SK-N-SH (cell line): Measurements from ENCODE around the gene ADK. TPM values are rescaled to one million over a fixed set of nuclear protein-coding genes. Genes with fewer than 3 reads are reported as not detected.

Source experiments
- CTCF ChIA-PET: fragments of 300-600, 350-600 bp; formaldehyde crosslinking; extraction: SDS; loops from one replicate; lab custom pipeline; 2021; lab: Yijun Ruan, JAX
- POLR2A ChIA-PET: fragments of 350-600 bp; sonication (Branson Sonifier 250); formaldehyde crosslinking; extraction: SDS; loops from one replicate; lab custom pipeline; 2020; ENCODE audit warnings: antibody characterized with exemption, inconsistent platforms; lab: Yijun Ruan, JAX
- DNase-seq: peaks from one replicate; pipeline ENCODE4 v3.0.0; 2012
- H2AFZ ChIP-seq: fragments of 200-600 bp; sonication (generic); 2 replicates; pipeline ENCODE4 v1.8.1; 2016; ENCODE audit warnings: antibody characterized with exemption, mild to moderate bottlenecking, low read depth
- H3F3A ChIP-seq: fragments of 200-600 bp; sonication (generic); replicated peaks from 2 replicates; pipeline ENCODE3; 2016; ENCODE audit warnings: antibody characterized with exemption, mild to moderate bottlenecking; ENCODE audit not compliant: insufficient read depth
- H3K27ac ChIP-seq, 2 experiments: fragments of 200-500 bp in 1 of 2; fragments of 200-600 bp in 1 of 2; sonication (Bioruptor generic) in 1 of 2; sonication (generic), shearing (Covaris generic) in 1 of 2; 2 replicates each; pipeline versions ENCODE4 v1.5.1 to v1.6.1; 2014 to 2016; ENCODE audit warnings: low read depth in 2 of 2, inconsistent platforms in 1 of 2, low read length in 1 of 2, mild to moderate bottlenecking in 1 of 2, mixed read lengths in 1 of 2
- H3K27me3 ChIP-seq: fragments of 200-600 bp; sonication (generic), shearing (Covaris generic); 2 replicates; pipeline ENCODE4 v1.6.1; 2016; ENCODE audit warnings: mixed run types; ENCODE audit not compliant: insufficient read depth
- H3K36me3 ChIP-seq, 2 experiments: fragments of 200-500 bp in 1 of 2; fragments of 200-600 bp in 1 of 2; sonication (Bioruptor generic) in 1 of 2; sonication (generic) in 1 of 2; replicated peaks in 1 of 2; 2 replicates each; pipeline versions ENCODE3 to v1.5.1; 2014 to 2016; ENCODE audit warnings: low read length in 1 of 2, mild to moderate bottlenecking in 1 of 2; ENCODE audit not compliant: insufficient read depth in 2 of 2, control insufficient read depth in 1 of 2
- H3K4me1 ChIP-seq, 2 experiments: fragments of 200-500 bp in 1 of 2; fragments of 200-600 bp in 1 of 2; sonication (Bioruptor generic) in 1 of 2; sonication (generic), shearing (Covaris generic) in 1 of 2; 2 replicates each; pipeline versions ENCODE4 v1.5.1 to v1.6.1; 2014 to 2016; ENCODE audit warnings: low read depth in 1 of 2, low read length in 1 of 2, mixed run types in 1 of 2; ENCODE audit not compliant: insufficient read depth in 2 of 2, control insufficient read depth in 1 of 2
- H3K4me2 ChIP-seq: fragments of 200-600 bp; sonication (generic), shearing (Covaris generic); 2 replicates; pipeline ENCODE4 v1.6.1; 2017; ENCODE audit warnings: mixed run types
- H3K4me3 ChIP-seq, 2 experiments: fragments of 200-500 bp in 1 of 2; fragments of 200-600 bp in 1 of 2; sonication (Bioruptor generic) in 1 of 2; sonication (generic), shearing (Covaris generic) in 1 of 2; 2 replicates each; pipeline versions ENCODE4 v1.5.1 to v1.8.1; 2014 to 2016; ENCODE audit warnings: low read depth in 2 of 2, inconsistent platforms in 1 of 2, low read length in 1 of 2, mild to moderate bottlenecking in 1 of 2, mixed read lengths in 1 of 2, moderate library complexity in 1 of 2
- H3K79me2 ChIP-seq: fragments of 200-600 bp; sonication (generic); 2 replicates; pipeline ENCODE4 v1.8.1; 2017; ENCODE audit warnings: mild to moderate bottlenecking; ENCODE audit not compliant: insufficient read depth
- H3K9ac ChIP-seq: fragments of 200-600 bp; sonication (generic); 2 replicates; pipeline ENCODE4 v1.6.1; 2017; ENCODE audit warnings: mixed run types
- H3K9me2 ChIP-seq: fragments of 200-600 bp; sonication (generic); 2 replicates; pipeline ENCODE4 v1.6.1; 2017; ENCODE audit warnings: mixed run types
- H3K9me3 ChIP-seq: fragments of 200-600 bp; sonication (generic); 2 replicates; pipeline ENCODE4 v1.6.1; 2017; ENCODE audit warnings: mixed run types, mild to moderate bottlenecking, moderate library complexity
- H4K20me1 ChIP-seq: fragments of 200-600 bp; sonication (generic); 2 replicates; pipeline ENCODE4 v1.6.1; 2017; ENCODE audit warnings: mild to moderate bottlenecking, mixed run types; ENCODE audit not compliant: insufficient read depth
- EP300 ChIP-seq, 2 experiments: IDR thresholded peaks; 2 replicates each; pipeline versions ENCODE4 v1.4.0 to v1.6.1; 2012; ENCODE audit warnings: borderline replicate concordance in 1 of 2, low read depth in 1 of 2, low read length in 1 of 2
- EZH2phosphoT487 ChIP-seq: fragments of 200-600 bp; sonication (generic); IDR thresholded peaks from 2 replicates; pipeline ENCODE4 v1.6.1; 2017; ENCODE audit warnings: low read depth, mixed run types, mild to moderate bottlenecking, antibody characterized with exemption, moderate library complexity, borderline replicate concordance
- GABPA ChIP-seq: IDR thresholded peaks from 2 replicates; pipeline ENCODE4 v1.4.0; 2012; ENCODE audit warnings: low read depth, mild to moderate bottlenecking
- GATA2 ChIP-seq: sonication (generic); formaldehyde crosslinking; IDR thresholded peaks from 2 replicates; pipeline ENCODE4 v1.5.0; 2020; ENCODE audit warnings: mild to moderate bottlenecking, missing genetic modification reagents
- MEF2A ChIP-seq: IDR thresholded peaks from 2 replicates; pipeline ENCODE4 v1.4.0; 2012; ENCODE audit warnings: low read depth, borderline replicate concordance
- NFIC ChIP-seq: IDR thresholded peaks from 2 replicates; pipeline ENCODE4 v1.4.0; 2012; ENCODE audit warnings: borderline replicate concordance
- POLR2AphosphoS5 ChIP-seq: IDR thresholded peaks from 2 replicates; pipeline ENCODE4 v1.6.1; 2012; ENCODE audit warnings: low read depth, low read length
- RCOR1 ChIP-seq: fragments of 150-350 bp; IDR thresholded peaks from 2 replicates; pipeline ENCODE4 v1.6.1; 2017; ENCODE audit warnings: antibody characterized with exemption, low read length
- SMC3 ChIP-seq: IDR thresholded peaks from 2 replicates; pipeline ENCODE4 v1.6.1; 2012; ENCODE audit warnings: low read depth, low read length, improper control_type of control experiment
- TAF1 ChIP-seq: IDR thresholded peaks from 2 replicates; pipeline ENCODE4 v1.6.1; 2012; ENCODE audit warnings: low read depth, mild to moderate bottlenecking, low read length, moderate library complexity, borderline replicate concordance
- TEAD4 ChIP-seq: IDR thresholded peaks from 2 replicates; pipeline ENCODE4 v1.4.0; 2012; ENCODE audit warnings: mild to moderate bottlenecking, borderline replicate concordance; ENCODE audit not compliant: insufficient read depth
- WGBS: methylation state at CpG from one replicate; pipeline ENCODE4 v1.1.6; 2017; ENCODE audit warnings: low lambda C conversion rate; 5-methylcytosine and 5-hydroxymethylcytosine counted together
- polyA plus RNA-seq, 3 experiments: library from polyadenylated mRNA; depleted of rRNA; stranded (reverse); fragments of >200 nt; gene quantifications; 2 replicates each; pipeline ENCODE4 v1.2.3, GENCODE V29; 2012
- TF ChIP-seq, protein P1 (sequence below): IDR thresholded peaks from 2 replicates; pipeline ENCODE4; 2012
- TF ChIP-seq, protein P2 (sequence below): IDR thresholded peaks from 2 replicates; pipeline ENCODE4 v1.4.0; 2012; ENCODE audit warnings: low read depth, borderline replicate concordance
- TF ChIP-seq, protein P3 (sequence below): IDR thresholded peaks from 2 replicates; pipeline ENCODE4 v1.6.1; 2012; ENCODE audit warnings: mild to moderate bottlenecking, low read depth, low read length, moderate library complexity
- TF ChIP-seq, protein P4 (sequence below): IDR thresholded peaks from 2 replicates; pipeline ENCODE4 v1.4.0; 2012; ENCODE audit warnings: low read depth, borderline replicate concordance

Gene ADK
- polyA plus RNA-seq, 1 of the 3 experiments (the other 2 are of a cell fraction), result 25.1 TPM

DNA sequence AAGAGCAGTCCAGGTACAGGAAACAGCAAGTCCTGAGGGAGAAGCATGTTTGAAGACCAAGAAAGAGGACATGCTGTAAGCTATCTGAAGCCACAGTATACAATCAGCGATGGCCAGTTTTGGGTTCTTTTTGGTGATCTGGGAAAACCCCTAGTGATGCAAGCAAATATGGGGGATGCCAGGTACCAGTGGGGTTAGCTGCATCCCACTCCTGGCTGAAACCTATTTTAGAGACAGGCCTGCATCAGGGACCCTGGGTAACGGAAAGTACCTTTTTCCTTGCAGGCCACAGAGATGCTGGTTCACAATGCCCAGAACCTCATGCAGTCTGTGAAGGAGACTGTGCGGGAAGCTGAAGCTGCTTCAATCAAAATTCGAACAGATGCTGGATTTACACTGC is 33.3 kb upstream of the ADK start (continued):
- TF ChIP-seq, protein P1, sequence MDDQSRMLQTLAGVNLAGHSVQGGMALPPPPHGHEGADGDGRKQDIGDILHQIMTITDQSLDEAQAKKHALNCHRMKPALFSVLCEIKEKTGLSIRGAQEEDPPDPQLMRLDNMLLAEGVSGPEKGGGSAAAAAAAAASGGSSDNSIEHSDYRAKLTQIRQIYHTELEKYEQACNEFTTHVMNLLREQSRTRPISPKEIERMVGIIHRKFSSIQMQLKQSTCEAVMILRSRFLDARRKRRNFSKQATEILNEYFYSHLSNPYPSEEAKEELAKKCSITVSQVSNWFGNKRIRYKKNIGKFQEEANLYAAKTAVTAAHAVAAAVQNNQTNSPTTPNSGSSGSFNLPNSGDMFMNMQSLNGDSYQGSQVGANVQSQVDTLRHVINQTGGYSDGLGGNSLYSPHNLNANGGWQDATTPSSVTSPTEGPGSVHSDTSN, result no peak
- TF ChIP-seq, protein P2, sequence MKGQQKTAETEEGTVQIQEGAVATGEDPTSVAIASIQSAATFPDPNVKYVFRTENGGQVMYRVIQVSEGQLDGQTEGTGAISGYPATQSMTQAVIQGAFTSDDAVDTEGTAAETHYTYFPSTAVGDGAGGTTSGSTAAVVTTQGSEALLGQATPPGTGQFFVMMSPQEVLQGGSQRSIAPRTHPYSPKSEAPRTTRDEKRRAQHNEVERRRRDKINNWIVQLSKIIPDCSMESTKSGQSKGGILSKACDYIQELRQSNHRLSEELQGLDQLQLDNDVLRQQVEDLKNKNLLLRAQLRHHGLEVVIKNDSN, result no peak
- TF ChIP-seq, protein P3, sequence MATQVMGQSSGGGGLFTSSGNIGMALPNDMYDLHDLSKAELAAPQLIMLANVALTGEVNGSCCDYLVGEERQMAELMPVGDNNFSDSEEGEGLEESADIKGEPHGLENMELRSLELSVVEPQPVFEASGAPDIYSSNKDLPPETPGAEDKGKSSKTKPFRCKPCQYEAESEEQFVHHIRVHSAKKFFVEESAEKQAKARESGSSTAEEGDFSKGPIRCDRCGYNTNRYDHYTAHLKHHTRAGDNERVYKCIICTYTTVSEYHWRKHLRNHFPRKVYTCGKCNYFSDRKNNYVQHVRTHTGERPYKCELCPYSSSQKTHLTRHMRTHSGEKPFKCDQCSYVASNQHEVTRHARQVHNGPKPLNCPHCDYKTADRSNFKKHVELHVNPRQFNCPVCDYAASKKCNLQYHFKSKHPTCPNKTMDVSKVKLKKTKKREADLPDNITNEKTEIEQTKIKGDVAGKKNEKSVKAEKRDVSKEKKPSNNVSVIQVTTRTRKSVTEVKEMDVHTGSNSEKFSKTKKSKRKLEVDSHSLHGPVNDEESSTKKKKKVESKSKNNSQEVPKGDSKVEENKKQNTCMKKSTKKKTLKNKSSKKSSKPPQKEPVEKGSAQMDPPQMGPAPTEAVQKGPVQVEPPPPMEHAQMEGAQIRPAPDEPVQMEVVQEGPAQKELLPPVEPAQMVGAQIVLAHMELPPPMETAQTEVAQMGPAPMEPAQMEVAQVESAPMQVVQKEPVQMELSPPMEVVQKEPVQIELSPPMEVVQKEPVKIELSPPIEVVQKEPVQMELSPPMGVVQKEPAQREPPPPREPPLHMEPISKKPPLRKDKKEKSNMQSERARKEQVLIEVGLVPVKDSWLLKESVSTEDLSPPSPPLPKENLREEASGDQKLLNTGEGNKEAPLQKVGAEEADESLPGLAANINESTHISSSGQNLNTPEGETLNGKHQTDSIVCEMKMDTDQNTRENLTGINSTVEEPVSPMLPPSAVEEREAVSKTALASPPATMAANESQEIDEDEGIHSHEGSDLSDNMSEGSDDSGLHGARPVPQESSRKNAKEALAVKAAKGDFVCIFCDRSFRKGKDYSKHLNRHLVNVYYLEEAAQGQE, result no peak

DNA sequence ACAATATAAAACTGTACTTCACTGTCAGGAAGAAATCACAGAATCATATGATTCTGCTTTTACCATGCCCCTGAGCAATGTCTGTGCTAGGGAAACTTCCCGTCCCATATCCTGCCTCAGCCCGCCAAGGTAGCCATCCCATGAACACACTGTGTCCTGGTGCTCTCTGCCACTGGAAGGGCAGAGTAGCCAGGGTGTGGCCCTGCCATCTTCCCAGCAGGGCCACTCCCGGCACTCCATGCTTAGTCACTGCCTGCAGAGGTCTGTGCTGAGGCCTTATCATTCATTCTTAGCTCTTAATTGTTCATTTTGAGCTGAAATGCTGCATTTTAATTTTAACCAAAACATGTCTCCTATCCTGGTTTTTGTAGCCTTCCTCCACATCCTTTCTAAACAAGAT is 32.2 kb upstream of the ADK start:
- Histone ChIP-seq H3K4me3 (no peak overlapping the region), H3K4me1 (peaks cover 6 to 19% of the 10 kb centered on the region in 2 experiments; a peak in 2 of 4 replicates), H3K9me2 (no peaks in the 10 kb centered on the region), H3K9me3 (no peaks in the 10 kb centered on the region), H4K20me1 (no peaks in the 10 kb centered on the region), H3K4me2 (no peak overlapping the region), H3K79me2 (peaks cover 10% of the 10 kb centered on the region; the same call in 1 of the 2 replicates), H3K27ac (peak overlapping the region; percentile 28 to 48), H3K9ac (no peak overlapping the region), H3K27me3 (no peaks in the 10 kb centered on the region), H2AFZ (no peak overlapping the region), H3K36me3 (peaks cover 89 to 93% of the 10 kb centered on the region in 2 experiments), H3F3A (peaks cover 77% of the 10 kb centered on the region)
- no peak for DNase-seq
- TF ChIP-seq SMC3 (no peak), GABPA (no peak), RCOR1 (no peak), EP300 (IDR thresholded peaks at IDR 0.05; ENCODE audit: borderline replicate concordance in 1 of 2, low read depth in 1 of 2, low read length in 1 of 2) (no peak)
- WGBS, result 61% methylated on average over 3 of the region's 3 CpGs
- CTCF ChIA-PET, result interaction anchor here (0.7 to 1.5 kb wide), 2 partner anchors 16 to 233 kb away, joined by 3 to 8 read pairs; no protein-coding TSS in a partner anchor
- POLR2A ChIA-PET, result no interaction called here

DNA sequence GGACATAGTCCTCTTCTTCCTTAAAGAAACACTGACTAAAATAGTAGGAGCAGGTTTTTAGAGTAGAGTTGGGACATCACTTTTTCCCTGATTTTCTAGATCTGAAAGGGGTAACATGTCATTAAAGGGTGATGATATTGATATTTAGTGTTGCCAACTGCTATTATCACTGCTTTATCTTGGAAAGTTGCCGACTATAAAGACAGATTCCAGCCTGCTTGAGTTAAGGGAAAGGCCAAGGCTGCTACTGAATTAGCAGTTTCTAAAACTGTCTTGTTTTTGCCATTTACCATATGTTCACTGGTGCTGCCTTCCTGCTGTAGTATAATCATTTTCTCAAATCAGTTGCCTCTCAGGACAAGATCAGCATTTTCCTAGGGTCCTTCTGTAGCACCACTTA is 30.1 kb upstream of the ADK start:
- Histone ChIP-seq H3K4me3 (no peak overlapping the region), H2AFZ (no peak overlapping the region), H3K9me3 (no peaks in the 10 kb centered on the region), H3K79me2 (no peaks in the 10 kb centered on the region; the same call in 1 of the 2 replicates), H3K36me3 (peaks cover 84 to 92% of the 10 kb centered on the region in 2 experiments), H3K4me2 (no peak overlapping the region), H3K4me1 (peaks cover 2 to 6% of the 10 kb centered on the region in 2 experiments; a peak in 1 of 4 replicates), H3K27me3 (no peaks in the 10 kb centered on the region), H3K9ac (no peak overlapping the region), H3K27ac (no peak overlapping the region; a peak in 1 of 4 replicates), H3F3A (peaks cover 83% of the 10 kb centered on the region), H4K20me1 (no peaks in the 10 kb centered on the region), H3K9me2 (no peaks in the 10 kb centered on the region)
- no peak for DNase-seq
- ChIA-PET CTCF (interaction anchor here (1.5 to 4.3 kb wide), 2 partner anchors 92 to 235 kb away, joined by 4 to 15 read pairs; no protein-coding TSS in a partner anchor), POLR2A (no interaction called here)
- WGBS, result 71% methylated on average over 1 of the region's 1 CpG
- no peak for TF ChIP-seq GATA2 (CRISPR knock-in tag)
- TF ChIP-seq SMC3, result no peak
- TF ChIP-seq NFIC, result no peak
- TF ChIP-seq TEAD4, result no peak
- no peak for TF ChIP-seq POLR2AphosphoS5
- TF ChIP-seq MEF2A, result no peak
- TF ChIP-seq, protein P1, result no peak
- TF ChIP-seq EZH2phosphoT487, result no peak
- no peak for TF ChIP-seq TAF1
- TF ChIP-seq, protein P4, sequence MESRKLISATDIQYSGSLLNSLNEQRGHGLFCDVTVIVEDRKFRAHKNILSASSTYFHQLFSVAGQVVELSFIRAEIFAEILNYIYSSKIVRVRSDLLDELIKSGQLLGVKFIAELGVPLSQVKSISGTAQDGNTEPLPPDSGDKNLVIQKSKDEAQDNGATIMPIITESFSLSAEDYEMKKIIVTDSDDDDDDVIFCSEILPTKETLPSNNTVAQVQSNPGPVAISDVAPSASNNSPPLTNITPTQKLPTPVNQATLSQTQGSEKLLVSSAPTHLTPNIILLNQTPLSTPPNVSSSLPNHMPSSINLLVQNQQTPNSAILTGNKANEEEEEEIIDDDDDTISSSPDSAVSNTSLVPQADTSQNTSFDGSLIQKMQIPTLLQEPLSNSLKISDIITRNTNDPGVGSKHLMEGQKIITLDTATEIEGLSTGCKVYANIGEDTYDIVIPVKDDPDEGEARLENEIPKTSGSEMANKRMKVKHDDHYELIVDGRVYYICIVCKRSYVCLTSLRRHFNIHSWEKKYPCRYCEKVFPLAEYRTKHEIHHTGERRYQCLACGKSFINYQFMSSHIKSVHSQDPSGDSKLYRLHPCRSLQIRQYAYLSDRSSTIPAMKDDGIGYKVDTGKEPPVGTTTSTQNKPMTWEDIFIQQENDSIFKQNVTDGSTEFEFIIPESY, result no peak
